ENCODE measurements around the gene SUMF1.

Gene SUMF1

DNA sequence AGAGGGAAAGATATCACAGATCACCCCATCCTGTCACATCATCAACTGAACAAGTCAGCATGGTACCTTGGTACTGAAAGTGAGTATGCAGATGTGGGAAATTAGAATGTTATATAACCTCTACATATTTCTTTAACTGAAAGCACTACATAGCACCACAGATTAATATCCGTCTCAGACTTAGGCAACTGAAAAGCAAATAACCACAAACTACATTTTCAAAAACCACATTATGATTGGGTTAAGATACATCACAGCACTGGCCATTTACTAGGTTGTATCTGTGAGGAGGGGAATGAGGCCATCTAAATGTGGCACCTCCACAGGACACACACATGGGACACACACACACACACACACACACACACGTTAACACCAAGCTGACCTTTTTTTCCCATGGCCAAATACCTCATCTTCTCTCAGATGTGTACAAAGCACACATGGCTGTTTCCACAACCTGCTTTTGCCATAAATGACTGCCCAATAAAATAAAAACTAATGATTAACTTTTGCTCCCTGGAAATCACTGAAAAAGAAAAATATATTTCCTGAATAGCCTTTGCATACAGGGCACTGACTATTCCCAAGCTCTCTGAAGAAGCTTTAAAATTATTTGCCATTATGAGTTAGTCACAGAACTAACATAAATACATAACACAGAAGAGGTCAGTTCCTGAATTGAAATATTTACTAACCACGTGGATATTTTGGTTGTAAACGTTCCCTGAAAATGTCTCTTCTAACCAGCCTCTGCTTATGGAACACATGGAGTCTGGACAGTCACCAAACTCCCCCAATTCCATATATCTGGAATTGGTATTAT lies 60.1 kb downstream of the SUMF1 start:
- ChIA-PET CTCF (no interaction called here), POLR2A (no interaction called here)
- TF ChIP-seq FOXM1 (IDR thresholded peaks at IDR 0.05; ENCODE audit: borderline replicate concordance) = no peak
- TF ChIP-seq HDGF (IDR thresholded peaks at IDR 0.05; ENCODE audit: borderline replicate concordance) = no peak
- no peak for TF ChIP-seq SP1 (IDR thresholded peaks at IDR 0.05)
- TF ChIP-seq LEF1 (IDR thresholded peaks at IDR 0.05; ENCODE audit: borderline replicate concordance) = no peak
- TF ChIP-seq ELF4 (IDR thresholded peaks at IDR 0.05) = no peak
- TF ChIP-seq FOXA1 (IDR thresholded peaks at IDR 0.05) = no peak
- TF ChIP-seq CTBP1 (IDR thresholded peaks at IDR 0.05; ENCODE audit: borderline replicate concordance) = no peak
- TF ChIP-seq ARNT (IDR thresholded peaks at IDR 0.05) = no peak
- TF ChIP-seq, protein P1, sequence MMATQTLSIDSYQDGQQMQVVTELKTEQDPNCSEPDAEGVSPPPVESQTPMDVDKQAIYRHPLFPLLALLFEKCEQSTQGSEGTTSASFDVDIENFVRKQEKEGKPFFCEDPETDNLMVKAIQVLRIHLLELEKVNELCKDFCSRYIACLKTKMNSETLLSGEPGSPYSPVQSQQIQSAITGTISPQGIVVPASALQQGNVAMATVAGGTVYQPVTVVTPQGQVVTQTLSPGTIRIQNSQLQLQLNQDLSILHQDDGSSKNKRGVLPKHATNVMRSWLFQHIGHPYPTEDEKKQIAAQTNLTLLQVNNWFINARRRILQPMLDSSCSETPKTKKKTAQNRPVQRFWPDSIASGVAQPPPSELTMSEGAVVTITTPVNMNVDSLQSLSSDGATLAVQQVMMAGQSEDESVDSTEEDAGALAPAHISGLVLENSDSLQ (IDR thresholded peaks at IDR 0.05) = no peak
- TF ChIP-seq NFRKB (IDR thresholded peaks at IDR 0.05) = no peak
- no peak for TF ChIP-seq TARDBP (IDR thresholded peaks at IDR 0.05)
- TF ChIP-seq ZNF384 (IDR thresholded peaks at IDR 0.05) = no peak
- no peak for TF ChIP-seq BHLHE40 (IDR thresholded peaks at IDR 0.05; ENCODE audit: borderline replicate concordance)
- TF ChIP-seq SUZ12 (IDR thresholded peaks at IDR 0.05) = no peak
- no peak for TF ChIP-seq FOXK2 (IDR thresholded peaks at IDR 0.05)
- TF ChIP-seq L3MBTL2 (conservative IDR thresholded peaks at IDR 0.05) = no peak
- DNase-seq (ENCODE audit: extremely low spot score) = no peak

DNA sequence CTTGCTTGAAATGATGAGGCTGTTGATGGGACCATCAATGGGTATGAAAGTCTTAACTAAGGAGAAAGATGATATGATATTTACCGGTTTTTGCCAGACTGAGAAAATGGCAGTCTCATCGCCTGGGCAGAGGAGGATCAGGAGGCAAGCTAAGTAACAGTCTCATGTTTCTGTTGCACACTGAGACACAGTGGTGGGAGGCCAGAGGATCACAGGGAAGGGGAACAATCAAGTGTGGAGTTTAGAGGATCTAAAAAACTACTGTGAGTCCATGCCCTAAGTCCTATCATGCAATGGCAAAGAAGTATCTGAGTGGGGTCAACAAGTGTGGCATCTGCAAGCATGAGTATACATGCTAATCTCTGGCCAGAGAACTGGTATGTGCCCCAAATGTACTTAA lies 62.2 kb downstream of the SUMF1 start:
- ChIA-PET POLR2A (no interaction called here), CTCF (no interaction called here)
- no peak for DNase-seq (ENCODE audit: extremely low spot score)
- TF ChIP-seq HDGF (IDR thresholded peaks at IDR 0.05; ENCODE audit: borderline replicate concordance) = no peak
- TF ChIP-seq ELF4 (IDR thresholded peaks at IDR 0.05) = no peak
- no peak for TF ChIP-seq ZNF384 (IDR thresholded peaks at IDR 0.05)
- TF ChIP-seq TARDBP (IDR thresholded peaks at IDR 0.05) = no peak
- no peak for TF ChIP-seq NFRKB (IDR thresholded peaks at IDR 0.05)
- TF ChIP-seq LEF1 (IDR thresholded peaks at IDR 0.05; ENCODE audit: borderline replicate concordance) = no peak
- TF ChIP-seq BHLHE40 (IDR thresholded peaks at IDR 0.05; ENCODE audit: borderline replicate concordance) = no peak
- no peak for TF ChIP-seq L3MBTL2 (conservative IDR thresholded peaks at IDR 0.05)
- TF ChIP-seq SUZ12 (IDR thresholded peaks at IDR 0.05) = no peak
- no peak for TF ChIP-seq CTBP1 (IDR thresholded peaks at IDR 0.05; ENCODE audit: borderline replicate concordance)

DNA sequence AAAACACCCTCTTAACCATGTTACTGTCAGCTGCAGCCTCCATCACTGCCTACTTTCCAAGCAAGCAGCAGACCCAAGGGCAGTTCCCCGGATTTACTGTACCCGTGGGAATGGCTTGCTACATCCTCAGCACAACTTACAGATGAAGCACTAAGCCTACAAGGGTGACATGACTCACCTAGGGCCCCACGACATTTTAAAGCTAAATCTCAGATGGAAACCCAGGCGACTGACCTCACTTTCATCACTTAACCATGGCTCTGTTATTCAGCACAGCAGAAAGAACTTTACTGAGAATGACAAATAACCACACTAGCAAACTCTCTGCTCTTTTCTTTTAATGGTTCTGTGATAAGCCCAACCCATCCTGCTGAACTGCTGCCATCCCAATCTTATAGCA lies 65.6 kb downstream of the SUMF1 start:
- no peak for DNase-seq (ENCODE audit: extremely low spot score)
- ChIA-PET CTCF (no interaction called here), POLR2A (no interaction called here)
- TF ChIP-seq FOXA1 (IDR thresholded peaks at IDR 0.05) (no peak), ZNF384 (IDR thresholded peaks at IDR 0.05) (no peak), TARDBP (IDR thresholded peaks at IDR 0.05) (no peak), BHLHE40 (IDR thresholded peaks at IDR 0.05; ENCODE audit: borderline replicate concordance) (no peak), L3MBTL2 (conservative IDR thresholded peaks at IDR 0.05) (no peak), FOXK2 (IDR thresholded peaks at IDR 0.05) (no peak), SUZ12 (IDR thresholded peaks at IDR 0.05) (no peak), ARNT (IDR thresholded peaks at IDR 0.05) (no peak), CTBP1 (IDR thresholded peaks at IDR 0.05; ENCODE audit: borderline replicate concordance) (no peak), ELF4 (IDR thresholded peaks at IDR 0.05) (no peak), HDGF (IDR thresholded peaks at IDR 0.05; ENCODE audit: borderline replicate concordance) (no peak), NFRKB (IDR thresholded peaks at IDR 0.05) (no peak), LEF1 (IDR thresholded peaks at IDR 0.05; ENCODE audit: borderline replicate concordance) (no peak), FOXM1 (IDR thresholded peaks at IDR 0.05; ENCODE audit: borderline replicate concordance) (no peak), SP1 (IDR thresholded peaks at IDR 0.05) (no peak)
- TF ChIP-seq, protein P1 (IDR thresholded peaks at IDR 0.05) = no peak

DNA sequence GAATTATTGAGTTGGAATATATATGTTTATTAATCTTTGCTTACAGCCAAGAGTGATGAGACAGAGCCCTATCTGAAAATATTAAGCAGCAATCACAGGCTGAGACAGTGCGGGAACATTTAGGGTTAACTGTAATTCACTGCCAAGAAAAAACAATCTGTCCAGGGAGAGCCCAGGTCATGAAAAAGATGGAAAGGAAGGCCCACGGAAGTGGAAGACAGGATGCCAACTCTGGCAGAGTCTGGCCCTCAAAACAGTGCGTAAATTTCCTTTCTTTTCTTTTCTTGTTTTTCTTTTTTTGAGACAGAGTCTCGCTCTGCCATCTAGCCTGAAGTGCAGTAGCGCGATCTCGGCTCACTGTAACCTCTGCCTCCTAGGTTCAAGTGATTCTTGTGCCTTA lies 67.6 kb downstream of the SUMF1 start:
- DNase-seq (ENCODE audit: extremely low spot score) = no peak
- POLR2A ChIA-PET = no interaction called here
- CTCF ChIA-PET = no interaction called here
- TF ChIP-seq LEF1 (IDR thresholded peaks at IDR 0.05; ENCODE audit: borderline replicate concordance) (no peak), HDGF (IDR thresholded peaks at IDR 0.05; ENCODE audit: borderline replicate concordance) (no peak), SP1 (IDR thresholded peaks at IDR 0.05) (no peak), NFRKB (IDR thresholded peaks at IDR 0.05) (no peak)
- TF ChIP-seq, protein P1 (IDR thresholded peaks at IDR 0.05) = no peak

DNA sequence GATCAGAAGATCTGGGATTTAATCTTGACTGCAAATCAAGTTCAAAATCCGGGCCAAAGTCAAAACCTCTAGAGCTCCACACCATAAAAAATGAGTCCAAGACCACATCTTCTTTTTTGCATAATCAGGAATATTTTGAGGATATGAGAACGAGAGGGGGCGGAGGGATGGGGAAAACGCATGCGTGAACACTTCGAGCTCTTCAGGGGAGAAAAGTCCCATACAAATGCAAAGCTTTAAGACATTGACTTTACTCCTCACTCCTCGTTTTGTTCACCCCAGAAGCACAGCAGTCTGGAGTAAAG lies 68.2 kb downstream of the SUMF1 start:
- POLR2A ChIA-PET = no interaction called here
- DNase-seq (ENCODE audit: extremely low spot score) = no peak
- CTCF ChIA-PET = interaction anchor here (0.6 kb wide), 1 partner anchor 48 kb away, joined by 6 read pairs; no protein-coding TSS in a partner anchor
- TF ChIP-seq FOXA1 (IDR thresholded peaks at IDR 0.05) (no peak), FOXM1 (IDR thresholded peaks at IDR 0.05; ENCODE audit: borderline replicate concordance) (no peak), HDGF (IDR thresholded peaks at IDR 0.05; ENCODE audit: borderline replicate concordance) (no peak), SUZ12 (IDR thresholded peaks at IDR 0.05) (no peak), TARDBP (IDR thresholded peaks at IDR 0.05) (no peak), ARNT (IDR thresholded peaks at IDR 0.05) (no peak), NFRKB (IDR thresholded peaks at IDR 0.05) (no peak), L3MBTL2 (conservative IDR thresholded peaks at IDR 0.05) (no peak), ZNF384 (IDR thresholded peaks at IDR 0.05) (no peak), ELF4 (IDR thresholded peaks at IDR 0.05) (no peak), CTBP1 (IDR thresholded peaks at IDR 0.05; ENCODE audit: borderline replicate concordance) (no peak), FOXK2 (IDR thresholded peaks at IDR 0.05) (no peak), BHLHE40 (IDR thresholded peaks at IDR 0.05; ENCODE audit: borderline replicate concordance) (no peak), LEF1 (IDR thresholded peaks at IDR 0.05; ENCODE audit: borderline replicate concordance) (no peak), SP1 (IDR thresholded peaks at IDR 0.05) (no peak)
- TF ChIP-seq, protein P1 (IDR thresholded peaks at IDR 0.05) = no peak

Data from HEK293T (cell line).